ENCODE results near the gene ABLIM2.
"Not testable (repeated sequence)": the region's sequence is repeated elsewhere in the genome, so short reads cannot be mapped to it uniquely, and the experiment has no call there.

The ABLIM2 gene

DNA sequence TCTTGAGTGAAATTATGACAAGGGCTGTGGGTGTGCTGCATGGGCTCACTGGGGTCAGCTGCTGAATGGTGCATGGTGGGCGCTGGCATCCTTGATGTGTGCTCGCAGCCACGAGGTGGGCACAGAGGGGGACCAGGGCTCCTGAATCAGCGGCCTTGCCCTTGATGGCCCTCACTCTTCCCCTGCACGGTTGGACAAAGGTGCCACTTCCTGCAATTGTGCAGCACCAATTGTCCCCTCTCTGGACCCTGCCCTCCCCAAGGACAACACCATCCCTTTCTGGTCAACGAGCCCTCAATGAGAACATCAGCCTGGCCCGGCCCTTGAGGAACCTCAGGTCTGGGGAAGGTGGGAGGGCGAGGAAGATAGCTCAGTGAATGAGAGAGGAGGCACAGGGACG is 16.1 kb downstream of the ABLIM2 start:
- in situ Hi-C loops (cut with HindIII; ENCODE audit: low sequenced_read_pairs) = no loop called here

DNA sequence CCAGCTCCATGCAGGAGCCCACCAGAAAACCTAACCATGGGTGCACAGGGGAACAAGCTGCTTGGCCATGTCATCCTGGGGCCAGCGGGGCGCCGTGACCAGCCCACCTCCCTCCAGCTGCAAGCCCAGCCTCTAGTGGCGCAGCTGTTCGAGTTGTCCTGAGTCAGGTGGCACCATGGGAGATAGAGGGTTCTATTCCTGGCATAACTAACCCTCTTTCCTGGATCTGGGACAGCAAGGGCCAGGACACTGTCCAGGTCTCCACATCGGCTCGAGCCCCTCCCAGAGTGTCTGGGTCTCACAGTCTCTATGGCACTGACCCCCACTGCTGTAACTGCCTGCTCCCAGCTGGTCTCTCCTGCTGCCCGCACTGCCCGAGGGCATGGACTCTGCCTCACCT is 16.7 kb downstream of the ABLIM2 start:
- in situ Hi-C loops (cut with HindIII; ENCODE audit: low sequenced_read_pairs) = no loop called here

DNA sequence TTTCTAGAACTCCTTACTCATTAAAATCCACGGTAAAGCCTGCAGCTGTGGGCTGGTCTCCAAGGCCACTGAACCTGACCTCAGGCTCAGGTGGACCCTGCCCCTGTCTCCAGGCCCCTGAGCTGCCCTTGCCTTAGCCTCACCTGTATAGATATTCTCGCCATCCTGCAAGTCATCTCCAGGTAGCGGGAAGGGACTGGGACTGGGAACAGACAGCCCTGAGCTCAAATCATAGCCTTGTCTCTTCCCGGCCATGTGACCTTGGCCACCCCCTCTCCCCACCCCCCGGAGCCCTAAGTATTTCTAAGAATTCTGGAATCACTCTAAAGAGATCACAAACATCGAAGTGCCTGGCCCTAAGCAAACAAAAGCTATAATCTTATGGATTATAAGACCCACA is 17.7 kb downstream of the ABLIM2 start:
- in situ Hi-C loops (cut with HindIII; ENCODE audit: low sequenced_read_pairs) = no loop called here

DNA sequence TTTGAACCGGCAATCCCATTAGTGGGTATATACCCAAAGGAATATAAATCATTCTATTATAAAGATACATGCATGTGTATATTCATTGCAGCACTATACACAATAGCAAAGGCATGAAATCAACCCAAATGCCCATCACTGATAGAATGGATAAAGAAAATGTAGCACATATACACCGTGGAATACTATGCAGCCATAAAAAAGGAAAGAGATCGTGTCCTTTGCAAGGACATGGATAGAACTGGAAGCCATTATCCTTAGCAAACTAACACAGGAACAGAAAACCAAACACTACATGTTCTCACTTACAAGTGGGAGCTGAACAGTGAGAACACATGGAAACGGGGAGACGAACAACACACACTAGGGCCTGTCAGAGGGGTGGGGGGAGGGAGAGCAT is 18.9 kb downstream of the ABLIM2 start:
- in situ Hi-C loops (cut with HindIII; ENCODE audit: low sequenced_read_pairs) = not testable (repeated sequence)

DNA sequence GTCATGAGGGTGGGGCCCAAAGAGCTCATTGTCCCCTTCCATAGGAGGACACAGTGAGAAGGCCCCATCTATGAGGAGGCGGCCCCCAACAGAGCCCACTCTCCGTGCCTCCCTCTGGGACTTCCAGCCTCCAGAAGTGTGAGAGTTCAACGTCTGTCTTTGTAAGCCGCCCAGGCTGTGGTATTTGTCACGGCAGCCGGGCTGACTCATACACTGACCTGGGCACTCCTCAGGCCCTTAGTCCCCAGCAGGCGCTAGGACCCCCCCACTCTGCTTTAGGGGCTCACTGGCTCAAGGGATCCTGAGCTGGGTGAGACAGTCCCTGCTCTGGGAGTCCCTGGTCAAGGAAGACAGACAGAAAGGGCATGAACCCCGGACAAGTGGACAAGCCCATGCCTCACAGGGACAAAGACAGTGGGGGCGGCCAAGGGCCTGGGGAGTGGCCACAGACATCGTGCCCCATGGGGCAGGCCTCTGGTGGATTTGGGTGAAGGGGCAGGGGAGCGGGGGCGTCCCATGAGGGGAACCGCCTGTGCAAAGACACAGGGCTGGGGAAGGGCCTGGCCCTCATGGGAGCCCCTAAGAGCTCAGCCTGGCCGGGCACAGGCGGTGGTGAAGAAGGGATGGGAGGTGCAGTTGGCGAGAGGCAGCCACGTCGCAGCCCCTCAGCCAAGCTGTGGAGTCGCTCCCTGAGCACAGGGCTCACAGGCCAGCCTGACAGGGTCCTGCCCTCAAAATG is 21.5 kb downstream of the ABLIM2 start:
- in situ Hi-C loops (cut with HindIII; ENCODE audit: low sequenced_read_pairs) = no loop called here

DNA sequence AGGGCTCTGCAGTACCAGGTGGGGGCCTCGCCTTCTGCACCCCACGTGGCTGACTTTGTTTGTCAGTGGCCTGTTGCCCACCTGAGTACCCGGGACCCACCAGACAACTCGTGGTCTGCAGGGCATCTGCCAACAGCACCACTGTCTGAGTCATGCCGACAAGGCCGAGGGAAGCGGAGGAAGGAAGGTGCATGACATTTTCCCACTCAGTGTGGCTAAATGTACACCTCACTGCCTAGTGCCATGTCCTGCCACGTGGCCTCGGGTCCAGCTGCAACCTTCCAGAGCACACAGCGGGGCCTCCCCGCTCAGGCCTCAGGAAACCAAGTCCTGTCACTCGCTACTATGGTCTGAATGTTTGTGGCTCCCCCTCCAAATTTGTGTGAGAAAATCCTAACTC is 22.1 kb downstream of the ABLIM2 start:
- in situ Hi-C loops (cut with HindIII; ENCODE audit: low sequenced_read_pairs) = no loop called here

DNA sequence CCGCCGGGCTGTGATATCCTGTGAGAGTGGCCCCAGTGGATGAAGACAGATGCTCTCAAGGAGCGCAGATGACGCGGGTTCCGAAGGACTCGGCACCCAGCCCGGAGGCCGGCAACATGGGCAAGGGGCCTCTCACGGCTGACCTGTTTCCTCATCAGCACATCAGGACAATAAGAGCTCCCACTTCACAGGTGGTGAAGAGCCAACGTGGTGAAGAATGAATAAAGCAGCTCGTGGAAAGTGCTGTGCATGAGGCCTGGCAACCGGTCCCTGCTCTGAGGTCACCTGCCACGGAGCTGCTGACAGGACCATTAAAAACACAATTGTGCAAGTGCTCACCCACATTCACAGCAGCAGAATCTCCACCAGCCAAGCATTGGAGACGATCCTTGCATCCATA is 22.9 kb downstream of the ABLIM2 start:
- in situ Hi-C loops (cut with HindIII; ENCODE audit: low sequenced_read_pairs) = no loop called here

DNA sequence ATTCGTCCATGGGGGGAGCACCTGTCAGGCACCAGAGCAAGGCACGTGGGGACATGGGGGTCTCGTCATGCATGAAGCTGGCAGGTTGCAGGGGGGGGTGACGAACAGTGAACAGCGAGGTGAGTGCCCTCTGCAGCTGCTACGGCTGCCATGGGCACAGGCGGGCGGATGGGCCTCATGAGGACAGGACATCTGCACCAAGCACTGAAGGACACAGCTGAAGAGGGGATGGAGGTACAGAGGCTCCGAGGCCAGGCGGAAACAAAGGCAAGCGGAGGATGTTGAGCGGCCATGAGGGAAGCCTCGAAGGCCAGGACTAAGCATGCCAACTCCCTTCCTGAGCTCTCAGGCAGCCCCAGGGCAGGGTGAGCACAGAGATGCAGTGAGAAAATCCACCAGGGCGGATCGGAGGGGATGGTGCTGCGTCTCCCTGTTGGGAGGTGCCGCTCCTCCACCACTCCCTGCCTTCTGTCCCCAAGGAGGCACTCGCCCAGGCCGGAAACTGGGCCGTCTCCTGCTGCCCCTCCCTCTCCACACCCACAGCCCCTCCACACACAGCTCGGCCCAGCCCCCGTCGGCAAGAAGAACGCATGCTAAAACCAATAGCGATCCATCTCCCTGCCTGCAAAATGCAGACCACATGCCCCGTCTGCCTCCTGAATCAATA is 24.6 kb downstream of the ABLIM2 start:
- in situ Hi-C loops (cut with HindIII; ENCODE audit: low sequenced_read_pairs) = no loop called here

DNA sequence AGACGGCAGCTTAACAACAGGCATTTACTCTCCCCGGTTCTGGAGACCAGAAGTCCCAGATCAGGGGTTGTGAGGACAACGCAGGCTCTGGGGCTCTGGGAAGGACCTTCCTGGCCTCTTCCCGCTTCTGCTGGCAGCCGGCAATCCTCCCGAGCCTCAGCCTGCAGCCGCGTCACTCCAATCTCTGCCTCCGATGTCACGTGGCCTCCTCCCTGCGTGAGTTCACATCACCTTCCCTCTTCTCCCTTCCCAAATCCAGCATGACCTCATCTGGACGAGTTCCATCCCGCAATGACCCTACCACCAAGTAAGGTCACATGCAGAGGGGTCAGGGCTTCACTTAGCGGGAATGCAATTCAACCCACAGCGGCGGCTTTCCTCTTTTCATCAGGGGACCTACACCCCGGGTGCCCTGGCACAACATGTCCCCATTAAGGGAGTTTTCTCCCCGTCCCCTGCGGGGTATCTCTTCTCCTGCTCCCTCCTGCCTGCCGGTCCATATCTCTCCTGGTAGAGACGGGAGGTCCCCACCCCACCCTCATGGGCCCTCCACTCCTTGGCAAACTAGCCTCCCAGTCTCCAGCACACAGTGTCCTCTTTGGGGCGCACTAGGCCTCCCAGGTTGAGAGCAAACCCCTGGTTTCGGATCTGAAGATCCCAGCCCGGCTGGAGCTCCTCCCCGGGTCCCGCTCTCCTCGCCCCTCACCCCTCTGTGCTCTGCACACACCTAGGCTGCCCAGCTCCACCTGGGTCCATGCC is 25.5 kb downstream of the ABLIM2 start:
- in situ Hi-C loops (cut with HindIII; ENCODE audit: low sequenced_read_pairs) = no loop called here

DNA sequence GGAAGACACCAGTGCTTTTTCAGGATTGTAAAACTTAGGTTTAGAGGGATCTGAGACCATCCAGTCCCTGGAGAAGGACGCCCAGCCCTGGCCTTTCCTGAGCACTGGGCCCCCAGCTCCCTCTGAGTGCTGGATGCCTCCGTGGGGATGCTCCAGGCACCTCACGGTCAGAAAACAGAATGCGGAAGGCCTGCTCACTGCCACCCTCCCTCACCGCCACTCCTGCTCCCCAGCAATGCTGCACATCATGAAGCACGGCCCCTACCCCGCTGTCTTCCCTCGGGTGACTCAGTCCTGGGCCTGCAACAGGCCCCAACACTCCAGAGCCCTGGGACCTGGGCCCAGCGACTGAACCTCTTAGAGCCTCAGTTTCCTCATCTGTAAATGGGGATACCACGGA is 26.2 kb downstream of the ABLIM2 start:
- in situ Hi-C loops (cut with HindIII; ENCODE audit: low sequenced_read_pairs) = no loop called here

DNA sequence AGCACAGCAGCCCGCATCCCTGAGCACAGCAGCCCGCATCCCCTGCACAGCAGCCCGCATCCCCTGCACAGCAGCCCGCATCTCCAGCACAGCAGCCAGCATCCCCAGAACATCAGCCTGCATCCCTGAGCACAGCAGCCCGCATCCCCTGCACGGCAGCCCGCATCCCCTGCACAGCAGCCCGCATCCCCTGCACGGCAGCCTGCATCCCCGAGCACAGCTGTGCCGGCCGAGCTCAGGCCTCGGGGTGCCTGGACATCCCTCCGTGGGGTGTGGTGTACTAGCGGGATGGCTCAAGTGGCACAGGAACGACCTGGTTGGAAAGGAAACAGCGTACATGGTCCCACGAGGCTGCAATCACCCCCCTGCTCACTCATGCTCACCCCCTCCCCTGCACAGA is 26.8 kb downstream of the ABLIM2 start:
- in situ Hi-C loops (cut with HindIII; ENCODE audit: low sequenced_read_pairs) = no loop called here

DNA sequence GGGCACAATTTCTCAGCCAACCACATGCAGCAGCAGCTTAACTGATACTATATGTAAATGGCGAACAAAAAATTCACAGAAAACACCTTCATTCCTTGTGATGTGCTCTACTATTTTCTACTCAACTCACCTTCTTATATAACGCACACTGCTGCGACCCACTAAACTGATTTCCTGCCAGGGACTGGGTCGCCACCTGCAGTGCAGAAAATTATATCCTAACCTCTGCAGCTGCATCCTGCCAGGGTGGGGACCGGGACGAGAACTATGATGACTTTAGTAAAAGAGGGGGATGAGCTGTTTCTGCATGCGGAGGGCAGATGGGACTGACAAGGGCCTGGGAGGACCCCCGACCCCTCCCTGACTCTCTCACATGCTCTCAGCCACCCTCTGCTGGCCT is 27.4 kb downstream of the ABLIM2 start:
- in situ Hi-C loops (cut with HindIII; ENCODE audit: low sequenced_read_pairs) = no loop called here

DNA sequence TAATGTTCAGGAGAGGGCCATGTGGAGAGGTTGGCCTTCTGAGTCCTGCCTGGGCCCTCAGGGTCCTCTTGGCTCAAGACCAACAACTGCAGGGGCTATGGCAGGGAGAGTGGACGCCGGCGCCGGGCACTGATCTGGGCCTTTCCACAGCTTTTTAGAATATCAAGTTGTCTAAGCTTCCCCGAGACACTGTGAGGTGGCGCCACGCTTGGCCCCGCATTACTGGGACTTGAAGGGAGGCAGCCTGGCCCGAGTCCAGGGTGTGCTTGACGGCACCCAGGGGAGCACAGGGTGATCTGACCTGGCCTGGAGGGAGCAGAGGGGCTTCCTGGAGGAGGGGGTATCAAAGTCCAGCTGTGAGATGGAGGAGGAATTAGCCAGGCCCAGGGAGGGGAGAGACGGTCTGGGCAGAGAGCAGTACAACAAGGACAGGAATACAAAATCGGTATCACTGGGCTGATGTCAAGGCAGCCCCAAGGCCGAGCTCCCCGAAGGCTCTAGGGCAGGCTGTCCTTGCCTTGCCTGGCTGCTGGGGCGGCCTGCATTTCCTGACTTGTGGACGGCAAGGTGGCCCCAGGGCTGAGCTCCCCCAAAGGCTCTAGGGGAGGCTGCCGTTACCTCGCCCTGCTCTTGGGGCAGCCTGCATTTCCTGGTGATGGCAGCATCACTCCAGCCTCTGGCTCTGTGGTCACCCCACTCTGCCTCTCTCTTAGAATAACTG is 28.1 kb downstream of the ABLIM2 start:
- in situ Hi-C loops (cut with HindIII; ENCODE audit: low sequenced_read_pairs) = no loop called here

DNA sequence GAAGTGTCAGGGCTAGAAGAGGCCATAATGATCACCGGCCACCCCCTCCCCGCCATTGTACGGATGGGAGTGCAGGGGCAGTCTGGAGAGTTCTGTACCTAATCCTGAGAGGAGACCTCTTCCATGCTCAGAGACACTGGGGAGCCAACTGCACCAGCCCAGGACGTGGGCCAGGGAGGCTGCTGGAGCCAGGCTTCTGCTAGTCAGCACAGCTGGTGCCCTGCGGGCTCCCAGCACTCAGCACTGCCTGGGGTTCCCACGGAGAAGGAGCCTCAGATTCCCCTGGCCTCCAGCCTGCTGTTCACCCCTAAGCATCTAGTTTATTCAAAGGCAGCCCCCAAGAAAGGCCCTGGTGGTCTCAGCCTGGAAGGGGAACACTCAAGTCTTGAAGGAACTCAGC is 28.8 kb downstream of the ABLIM2 start:
- in situ Hi-C loops (cut with HindIII; ENCODE audit: low sequenced_read_pairs) = no loop called here

DNA sequence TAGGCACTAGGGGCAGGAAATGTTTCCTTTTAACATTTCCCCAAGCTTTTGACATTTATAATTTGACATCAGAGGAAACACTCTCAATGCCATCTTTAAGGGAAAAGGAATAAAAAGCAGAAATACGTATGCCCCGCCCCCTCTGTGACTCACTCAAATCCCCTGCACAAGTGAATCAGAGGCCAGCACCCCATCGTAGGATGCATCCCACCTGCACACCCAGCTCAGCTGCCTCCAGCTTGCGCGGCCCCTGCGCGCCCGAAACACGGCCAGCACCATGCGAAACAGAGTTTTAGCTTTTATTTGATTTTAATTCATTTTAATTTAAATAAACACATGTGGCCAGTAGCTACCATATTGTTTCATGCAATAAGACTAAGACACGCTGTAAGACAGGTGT is 29.5 kb downstream of the ABLIM2 start:
- in situ Hi-C loops (cut with HindIII; ENCODE audit: low sequenced_read_pairs) = no loop called here

DNA sequence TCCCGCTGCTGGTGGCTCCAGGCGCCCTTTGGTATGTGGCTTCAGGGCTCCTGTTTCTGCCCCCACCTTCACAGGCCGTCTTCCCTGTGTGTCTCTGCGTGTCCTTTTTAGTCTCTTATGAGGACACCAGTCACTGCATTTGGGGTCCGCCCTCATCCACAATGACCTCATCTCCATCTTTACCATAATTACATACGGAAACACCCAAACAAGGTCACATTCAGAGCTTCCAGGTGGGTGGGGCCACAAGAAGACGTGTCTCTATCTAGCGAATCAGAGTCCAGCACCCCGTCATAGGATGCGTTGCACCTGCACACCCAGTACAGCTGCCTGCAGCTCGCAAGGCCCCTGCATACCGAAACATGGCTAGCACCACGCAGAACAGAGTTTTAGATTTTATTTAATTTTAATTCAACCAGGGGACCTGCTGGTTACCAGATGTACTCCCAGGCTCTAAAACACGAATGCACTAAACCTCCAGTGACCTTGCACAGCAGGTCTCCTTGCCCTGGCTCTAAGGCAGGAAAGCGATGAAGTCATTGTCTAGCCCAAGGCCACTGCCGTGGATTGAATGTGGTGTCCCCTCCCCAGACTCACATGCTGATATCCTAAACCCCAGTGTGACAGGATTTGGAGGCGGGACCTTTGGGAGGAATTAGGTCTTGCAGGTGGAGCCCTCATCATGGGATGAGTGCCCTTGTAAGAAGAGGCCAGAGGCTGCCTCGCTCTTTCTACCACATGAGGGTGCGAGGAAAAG is 30.3 kb downstream of the ABLIM2 start:
- in situ Hi-C loops (cut with HindIII; ENCODE audit: low sequenced_read_pairs) = no loop called here

DNA sequence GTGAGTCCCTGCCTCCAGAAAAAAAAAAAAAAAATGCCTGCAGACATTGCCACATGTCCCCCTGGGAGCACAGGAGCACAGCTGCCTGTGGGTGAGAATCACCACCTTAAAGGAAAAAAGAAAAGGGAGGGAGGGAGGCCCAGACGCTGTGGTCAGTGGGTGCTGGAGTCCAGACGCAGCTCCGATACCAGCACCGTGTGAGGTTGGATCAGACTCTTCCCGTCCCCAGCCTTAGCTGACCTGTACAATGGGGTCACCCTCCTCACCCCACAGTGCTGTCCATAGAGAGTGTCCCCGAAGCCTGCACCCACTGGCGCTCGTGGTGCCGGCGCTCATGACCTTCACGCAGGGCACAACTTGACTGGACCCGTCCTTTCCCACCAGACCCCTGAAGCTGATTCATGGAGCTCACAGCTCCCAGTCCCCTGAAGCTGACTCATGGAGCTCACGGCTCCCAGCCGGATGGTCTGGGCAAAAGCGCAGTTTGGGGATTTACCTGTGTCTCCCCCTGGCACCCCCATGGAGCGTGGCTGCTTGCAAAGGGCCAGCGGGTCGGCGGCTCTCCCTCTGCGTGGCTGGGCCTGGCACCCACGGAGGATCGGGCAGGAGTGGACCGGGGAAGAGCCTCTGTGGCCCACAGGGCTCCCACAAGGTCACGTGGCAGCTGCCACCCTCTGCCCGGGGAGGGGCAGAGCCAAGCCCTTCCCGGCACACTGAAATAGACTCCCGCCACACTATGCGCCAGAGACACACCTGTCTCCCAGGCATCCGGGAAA is 31.4 kb downstream of the ABLIM2 start:
- in situ Hi-C loops (cut with HindIII; ENCODE audit: low sequenced_read_pairs) = no loop called here

DNA sequence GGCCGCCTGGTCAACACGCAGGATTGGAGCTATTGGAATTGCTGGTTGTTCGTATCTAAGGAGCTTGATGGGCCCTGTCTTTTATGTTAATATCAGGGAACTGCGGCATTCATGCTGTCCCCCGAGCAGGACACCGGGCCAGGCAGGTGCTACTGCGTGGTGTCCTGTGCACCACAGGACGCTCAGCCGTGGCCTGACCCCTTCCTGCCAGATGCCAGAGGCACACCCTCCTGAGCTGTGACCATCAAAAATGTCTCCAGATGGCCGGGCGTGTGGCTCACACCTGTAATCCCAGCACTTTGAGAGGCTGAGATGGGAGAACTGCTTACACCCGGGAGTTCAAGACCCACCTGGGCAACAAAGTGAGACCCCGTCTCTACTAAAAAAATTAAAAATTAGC is 32.1 kb downstream of the ABLIM2 start:
- in situ Hi-C loops (cut with HindIII; ENCODE audit: low sequenced_read_pairs) = no loop called here

DNA sequence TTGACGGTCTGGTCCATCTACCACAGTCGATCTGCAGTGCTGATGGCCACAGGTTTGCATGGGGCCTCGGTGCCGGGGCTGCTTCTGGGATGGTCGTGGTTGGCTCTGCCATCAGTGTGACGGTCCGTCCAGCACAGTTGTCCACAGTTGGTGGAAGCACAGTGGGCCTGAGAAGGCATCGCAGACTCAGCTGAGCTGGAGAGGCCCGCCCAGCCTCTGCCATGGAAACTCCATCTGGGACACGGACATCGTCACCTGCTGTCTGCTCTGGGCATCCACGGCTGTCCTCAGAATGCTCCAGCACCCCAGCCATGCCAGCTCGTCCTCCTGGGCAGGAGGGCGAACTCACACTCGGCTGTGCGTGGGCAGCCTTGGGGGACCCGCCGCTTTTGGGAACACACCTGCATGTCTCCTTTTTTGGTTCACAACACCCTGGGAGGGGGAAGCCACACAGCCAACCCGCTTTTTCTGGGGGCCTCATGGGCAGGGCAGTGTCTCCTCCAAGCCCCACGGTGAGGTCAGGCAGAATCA is 33.0 kb downstream of the ABLIM2 start:
- in situ Hi-C loops (cut with HindIII; ENCODE audit: low sequenced_read_pairs) = no loop called here

DNA sequence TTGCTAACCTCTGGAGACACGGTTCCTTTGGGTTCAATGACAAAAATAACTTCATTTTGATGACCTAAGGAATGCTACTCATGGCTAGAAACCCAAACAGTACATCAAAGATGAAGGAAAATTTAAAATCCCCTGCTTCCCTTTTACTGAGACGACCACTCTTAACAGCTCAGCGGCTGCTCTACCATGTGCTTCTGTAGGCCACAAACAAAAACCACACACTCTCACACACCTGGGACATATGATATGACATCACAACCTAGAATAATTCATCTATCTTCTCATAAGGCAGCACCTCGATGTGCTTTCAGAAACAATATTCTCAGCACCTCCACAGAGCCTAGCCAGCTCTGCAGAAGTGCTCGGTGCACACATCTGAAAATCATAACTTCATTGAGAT is 34.7 kb downstream of the ABLIM2 start:
- in situ Hi-C loops (cut with HindIII; ENCODE audit: low sequenced_read_pairs) = no loop called here
